BLaER1 treated with 17β-estradiol and CSF1 and Interleukin-3, amounts not matched to agents 10 nM and 100 nM (cell line): ENCODE data around the gene TAF3.

Experiments
- H3K27ac ChIP-seq, 11 experiments: shearing (Covaris generic); formaldehyde crosslinking; 2 replicates each; pipeline ENCODE4 v1.8.1; 2022
- H3K27me3 ChIP-seq, 11 experiments: shearing (Covaris generic); formaldehyde crosslinking; 2 replicates each; pipeline ENCODE4 v1.8.1; 2022
- H3K36me3 ChIP-seq, 11 experiments: shearing (Covaris generic); formaldehyde crosslinking; 2 replicates each; pipeline ENCODE4 v1.8.1; 2022
- H3K4me1 ChIP-seq, 10 experiments: shearing (Covaris generic); formaldehyde crosslinking; 2 replicates each; pipeline ENCODE4 v1.8.1; 2022
- H3K4me2 ChIP-seq, 11 experiments: shearing (Covaris generic); formaldehyde crosslinking; 2 replicates each; pipeline ENCODE4 v1.8.1; 2022
- H3K4me3 ChIP-seq, 10 experiments: shearing (Covaris generic); formaldehyde crosslinking; 2 replicates each; pipeline ENCODE4 v1.8.1; 2022
- H3K9ac ChIP-seq, 11 experiments: shearing (Covaris generic); formaldehyde crosslinking; 2 replicates each; pipeline ENCODE4 v1.8.1; 2022
- H3K9me3 ChIP-seq, 11 experiments: shearing (Covaris generic); formaldehyde crosslinking; replicated peaks in 1 of 11; 2 replicates each; pipeline ENCODE4 v1.8.1; 2022
- H4K20me1 ChIP-seq, 11 experiments: shearing (Covaris generic); formaldehyde crosslinking; 2 replicates each; pipeline ENCODE4 v1.8.1; 2022
- Cebpa-rat ChIP-seq, 11 experiments: shearing (Covaris generic); IDR thresholded peaks; 2 replicates each; pipeline ENCODE4 v1.8.1; 2022

The TAF3 gene

GRCh38 chr10:7872041-7872442 lies 53.7 kb downstream of the TAF3 start:
- H4K20me1 ChIP-seq = peaks cover 0 to 71% (median 32%) of the 10 kb centered on the region in 11 experiments; a peak in 15 of 22 replicates
- H3K36me3 ChIP-seq = no peaks in the 10 kb centered on the region
- H3K9ac ChIP-seq = no peak overlapping the region
- H3K27ac ChIP-seq = no peak overlapping the region
- H3K4me2 ChIP-seq = peak overlapping the region in 9 of 11 experiments; percentile 3 to 80 (median 42); a peak in 11 of 22 replicates
- H3K9me3 ChIP-seq = no peaks in the 10 kb centered on the region
- H3K4me3 ChIP-seq = peak overlapping the region in 2 of 10 experiments; percentile 38 to 41; a peak in 3 of 20 replicates
- H3K27me3 ChIP-seq = no peaks in the 10 kb centered on the region
- H3K4me1 ChIP-seq = peaks cover 0 to 3% (median 0%) of the 10 kb centered on the region in 10 experiments; a peak in 1 of 20 replicates
- TF ChIP-seq Cebpa-rat (IDR thresholded peaks at IDR 0.05) = no peak

- H4K20me1 ChIP-seq = peaks cover 0 to 62% (median 31%) of the 10 kb centered on the region in 11 experiments; a peak in 15 of 22 replicates
- H3K4me3 ChIP-seq = no peak overlapping the region
- no peaks in the 10 kb centered on the region for H3K36me3 ChIP-seq
- TF ChIP-seq Cebpa-rat (IDR thresholded peaks at IDR 0.05) = no peak
- no peak overlapping the region for H3K4me2 ChIP-seq
- no peak overlapping the region for H3K27ac ChIP-seq
- no peak overlapping the region for H3K9ac ChIP-seq
- no peaks in the 10 kb centered on the region for H3K27me3 ChIP-seq
- H3K9me3 ChIP-seq = no peaks in the 10 kb centered on the region
- H3K4me1 ChIP-seq = no peaks in the 10 kb centered on the region
Measured at GRCh38 chr10:7874864-7875263, 56.6 kb downstream of the TAF3 start.

GRCh38 chr10:7876541-7877127 lies 58.3 kb downstream of the TAF3 start:
- Histone ChIP-seq H4K20me1 (peaks cover 0 to 58% (median 19%) of the 10 kb centered on the region in 11 experiments; a peak in 14 of 22 replicates), H3K9ac (no peak overlapping the region), H3K4me1 (no peaks in the 10 kb centered on the region), H3K4me3 (no peak overlapping the region), H3K36me3 (no peaks in the 10 kb centered on the region), H3K4me2 (no peak overlapping the region), H3K27ac (no peak overlapping the region), H3K27me3 (no peaks in the 10 kb centered on the region), H3K9me3 (no peaks in the 10 kb centered on the region)
- no peak for TF ChIP-seq Cebpa-rat (IDR thresholded peaks at IDR 0.05)

GRCh38 chr10:7881119-7881518 lies 62.8 kb downstream of the TAF3 start:
- Histone ChIP-seq H3K4me2 (no peak overlapping the region), H3K9ac (no peak overlapping the region), H3K27ac (no peak overlapping the region), H3K4me1 (no peaks in the 10 kb centered on the region), H3K9me3 (no peaks in the 10 kb centered on the region), H3K4me3 (no peak overlapping the region), H4K20me1 (peaks cover 0 to 63% (median 16%) of the 10 kb centered on the region in 11 experiments; a peak in 12 of 22 replicates), H3K27me3 (no peaks in the 10 kb centered on the region), H3K36me3 (no peaks in the 10 kb centered on the region)
- TF ChIP-seq Cebpa-rat (IDR thresholded peaks at IDR 0.05) = peak in 4 of 11 experiments; percentile 29 to 51 (median 39); a peak in 2 of 22 replicates

- TF ChIP-seq Cebpa-rat (IDR thresholded peaks at IDR 0.05) = no peak
- Histone ChIP-seq H3K27ac (no peak overlapping the region), H3K9me3 (no peaks in the 10 kb centered on the region), H3K27me3 (no peaks in the 10 kb centered on the region), H3K9ac (no peak overlapping the region), H3K4me2 (no peak overlapping the region), H3K4me1 (no peaks in the 10 kb centered on the region), H3K36me3 (no peaks in the 10 kb centered on the region), H3K4me3 (no peak overlapping the region), H4K20me1 (peaks cover 0 to 78% (median 14%) of the 10 kb centered on the region in 11 experiments; a peak in 15 of 22 replicates)
Measured at GRCh38 chr10:7886056-7886455, 67.8 kb downstream of the TAF3 start.

GRCh38 chr10:7887174-7887816 lies 69.0 kb downstream of the TAF3 start:
- H3K27me3 ChIP-seq = no peaks in the 10 kb centered on the region
- H3K9me3 ChIP-seq = no peaks in the 10 kb centered on the region
- no peak overlapping the region for H3K9ac ChIP-seq
- no peak overlapping the region for H3K4me3 ChIP-seq
- H3K36me3 ChIP-seq = no peaks in the 10 kb centered on the region
- H4K20me1 ChIP-seq = peaks cover 0 to 75% (median 14%) of the 10 kb centered on the region in 11 experiments; a peak in 16 of 22 replicates
- no peaks in the 10 kb centered on the region for H3K4me1 ChIP-seq
- no peak overlapping the region for H3K4me2 ChIP-seq
- H3K27ac ChIP-seq = no peak overlapping the region
- TF ChIP-seq Cebpa-rat (IDR thresholded peaks at IDR 0.05) = no peak

- peaks cover 0 to 55% (median 10%) of the 10 kb centered on the region in 11 experiments; a peak in 12 of 22 replicates for H4K20me1 ChIP-seq
- H3K27ac ChIP-seq = no peak overlapping the region
- no peak overlapping the region for H3K4me2 ChIP-seq
- no peaks in the 10 kb centered on the region for H3K27me3 ChIP-seq
- no peak overlapping the region for H3K9ac ChIP-seq
- H3K4me3 ChIP-seq = no peak overlapping the region
- H3K36me3 ChIP-seq = no peaks in the 10 kb centered on the region; a peak in 1 of 22 replicates
- H3K4me1 ChIP-seq = no peaks in the 10 kb centered on the region
- no peaks in the 10 kb centered on the region for H3K9me3 ChIP-seq
- no peak for TF ChIP-seq Cebpa-rat (IDR thresholded peaks at IDR 0.05)
Measured at GRCh38 chr10:7889947-7890542, 71.7 kb downstream of the TAF3 start.

GRCh38 chr10:7890781-7891180 lies 72.5 kb downstream of the TAF3 start:
- Histone ChIP-seq H3K9ac (no peak overlapping the region), H3K36me3 (peaks cover 0 to 2% (median 0%) of the 10 kb centered on the region in 11 experiments; a peak in 4 of 22 replicates), H3K27me3 (no peaks in the 10 kb centered on the region), H3K4me2 (no peak overlapping the region), H3K4me3 (no peak overlapping the region), H3K9me3 (no peaks in the 10 kb centered on the region), H3K27ac (no peak overlapping the region), H4K20me1 (peaks cover 0 to 59% (median 10%) of the 10 kb centered on the region in 11 experiments; a peak in 12 of 22 replicates), H3K4me1 (no peaks in the 10 kb centered on the region)
- TF ChIP-seq Cebpa-rat (IDR thresholded peaks at IDR 0.05) = no peak

- no peak overlapping the region for H3K4me2 ChIP-seq
- no peak overlapping the region for H3K4me3 ChIP-seq
- H3K27ac ChIP-seq = no peak overlapping the region
- H3K9ac ChIP-seq = no peak overlapping the region
- no peaks in the 10 kb centered on the region for H3K27me3 ChIP-seq
- H4K20me1 ChIP-seq = peaks cover 0 to 58% (median 10%) of the 10 kb centered on the region in 11 experiments; a peak in 12 of 22 replicates
- no peak for TF ChIP-seq Cebpa-rat (IDR thresholded peaks at IDR 0.05)
- H3K36me3 ChIP-seq = peaks cover 0 to 10% (median 5%) of the 10 kb centered on the region in 11 experiments; a peak in 14 of 22 replicates
- H3K4me1 ChIP-seq = peaks cover 0 to 8% (median 5%) of the 10 kb centered on the region in 10 experiments; a peak in 6 of 20 replicates
- H3K9me3 ChIP-seq = no peaks in the 10 kb centered on the region
Measured at GRCh38 chr10:7891634-7892033, 73.3 kb downstream of the TAF3 start.
